ENCODE data around the gene JARID2. TPM values are rescaled to one million over a fixed set of nuclear protein-coding genes. Genes with fewer than 3 reads are reported as not detected.

JARID2 gene
- polyA plus RNA-seq, 1 of the 3 experiments (the other 2 are of a cell fraction): 3.4 TPM

DNA sequence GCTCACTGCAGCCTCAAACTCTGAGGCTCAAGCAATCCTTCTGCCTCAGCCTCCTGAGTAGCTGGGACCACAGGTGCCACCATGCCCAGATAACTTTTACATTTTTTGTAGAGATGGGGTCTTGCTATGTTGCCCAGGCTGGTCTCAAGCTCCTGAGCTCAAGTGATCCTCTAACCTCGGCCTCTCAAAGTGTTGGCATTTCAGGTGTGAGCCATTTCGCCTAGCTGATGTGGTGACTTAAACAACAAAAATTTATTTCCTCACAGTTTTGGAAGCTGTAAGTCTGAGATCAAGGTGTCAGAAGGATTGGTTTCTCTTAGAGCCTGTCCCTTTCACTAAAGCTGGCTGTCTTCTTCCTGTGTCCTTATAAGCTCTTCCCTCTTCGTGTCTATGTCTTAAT lies 15.0 kb upstream of the JARID2 start:
- Histone ChIP-seq H3K9me2 (no peaks in the 10 kb centered on the region), H3F3A (replicated peaks; ENCODE audit: insufficient read depth) (no peaks in the 10 kb centered on the region), H3K27me3 (ENCODE audit: insufficient read depth) (no peaks in the 10 kb centered on the region), H2AFZ (ENCODE audit: low read depth) (no peak overlapping the region), H3K27ac (ENCODE audit: low read depth in 2 of 2, low read length in 1 of 2) (no peak overlapping the region), H3K4me3 (ENCODE audit: low read depth in 2 of 2, low read length in 1 of 2) (no peak overlapping the region), H3K4me1 (ENCODE audit: control insufficient read depth in 1 of 2, insufficient read depth in 2 of 2, low read depth in 1 of 2, low read length in 1 of 2) (no peaks in the 10 kb centered on the region), H3K9ac (no peak overlapping the region), H3K79me2 (ENCODE audit: insufficient read depth) (no peaks in the 10 kb centered on the region), H4K20me1 (ENCODE audit: insufficient read depth) (no peaks in the 10 kb centered on the region), H3K9me3 (no peaks in the 10 kb centered on the region), H3K36me3 (replicated peaks in 1 of 2; ENCODE audit: control insufficient read depth in 1 of 2, insufficient read depth in 2 of 2, low read length in 1 of 2) (no peaks in the 10 kb centered on the region), H3K4me2 (no peak overlapping the region)
- TF ChIP-seq EZH2phosphoT487 (IDR thresholded peaks at IDR 0.05; ENCODE audit: borderline replicate concordance, low read depth): no peak
- no peak for TF ChIP-seq REST (IDR thresholded peaks at IDR 0.05; ENCODE audit: low read depth, low read length)
- TF ChIP-seq, protein P1, sequence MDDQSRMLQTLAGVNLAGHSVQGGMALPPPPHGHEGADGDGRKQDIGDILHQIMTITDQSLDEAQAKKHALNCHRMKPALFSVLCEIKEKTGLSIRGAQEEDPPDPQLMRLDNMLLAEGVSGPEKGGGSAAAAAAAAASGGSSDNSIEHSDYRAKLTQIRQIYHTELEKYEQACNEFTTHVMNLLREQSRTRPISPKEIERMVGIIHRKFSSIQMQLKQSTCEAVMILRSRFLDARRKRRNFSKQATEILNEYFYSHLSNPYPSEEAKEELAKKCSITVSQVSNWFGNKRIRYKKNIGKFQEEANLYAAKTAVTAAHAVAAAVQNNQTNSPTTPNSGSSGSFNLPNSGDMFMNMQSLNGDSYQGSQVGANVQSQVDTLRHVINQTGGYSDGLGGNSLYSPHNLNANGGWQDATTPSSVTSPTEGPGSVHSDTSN (IDR thresholded peaks at IDR 0.05): no peak
- no peak for TF ChIP-seq RAD21 (IDR thresholded peaks at IDR 0.05; ENCODE audit: low read length)
- no peak for TF ChIP-seq RCOR1 (IDR thresholded peaks at IDR 0.05; ENCODE audit: low read length)
- no peak for TF ChIP-seq GABPA (IDR thresholded peaks at IDR 0.05; ENCODE audit: low read depth)
- TF ChIP-seq TAF1 (IDR thresholded peaks at IDR 0.05; ENCODE audit: borderline replicate concordance, low read depth, low read length): no peak
- TF ChIP-seq SIN3A (IDR thresholded peaks at IDR 0.05; ENCODE audit: borderline replicate concordance, low read depth, low read length): no peak
- no peak for TF ChIP-seq MXI1 (IDR thresholded peaks at IDR 0.05; ENCODE audit: low read depth, low read length)
- no peak for TF ChIP-seq CHD2 (IDR thresholded peaks at IDR 0.05; ENCODE audit: low read length, partially characterized antibody)
- no peak for TF ChIP-seq NFIC (IDR thresholded peaks at IDR 0.05; ENCODE audit: borderline replicate concordance)
- TF ChIP-seq JUND (IDR thresholded peaks at IDR 0.05): no peak
- TF ChIP-seq POLR2AphosphoS5 (IDR thresholded peaks at IDR 0.05; ENCODE audit: low read depth, low read length): no peak
- TF ChIP-seq EP300 (IDR thresholded peaks at IDR 0.05; ENCODE audit: borderline replicate concordance in 1 of 2, low read depth in 1 of 2, low read length in 1 of 2): no peak
- TF ChIP-seq TCF12 (IDR thresholded peaks at IDR 0.05): no peak
- TF ChIP-seq, protein P2, sequence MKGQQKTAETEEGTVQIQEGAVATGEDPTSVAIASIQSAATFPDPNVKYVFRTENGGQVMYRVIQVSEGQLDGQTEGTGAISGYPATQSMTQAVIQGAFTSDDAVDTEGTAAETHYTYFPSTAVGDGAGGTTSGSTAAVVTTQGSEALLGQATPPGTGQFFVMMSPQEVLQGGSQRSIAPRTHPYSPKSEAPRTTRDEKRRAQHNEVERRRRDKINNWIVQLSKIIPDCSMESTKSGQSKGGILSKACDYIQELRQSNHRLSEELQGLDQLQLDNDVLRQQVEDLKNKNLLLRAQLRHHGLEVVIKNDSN (IDR thresholded peaks at IDR 0.05; ENCODE audit: borderline replicate concordance, low read depth): no peak
- no peak for TF ChIP-seq TEAD4 (IDR thresholded peaks at IDR 0.05; ENCODE audit: borderline replicate concordance, insufficient read depth)
- ChIA-PET POLR2A (no interaction called here), CTCF (no interaction called here)
- 43% methylated on average over 3 of the region's 3 CpGs for WGBS (ENCODE audit: low lambda C conversion rate)
- no peak for DNase-seq

All from SK-N-SH (cell line).